Measurements from ENCODE around the gene GDAP1L1. TPM values are rescaled to one million over a fixed set of nuclear protein-coding genes. Genes with fewer than 3 reads are reported as not detected.
A peak's percentile ranks its signal among the peaks of the same experiment; 100 is the strongest.

Gene GDAP1L1
- not detected for total RNA-seq

DNA sequence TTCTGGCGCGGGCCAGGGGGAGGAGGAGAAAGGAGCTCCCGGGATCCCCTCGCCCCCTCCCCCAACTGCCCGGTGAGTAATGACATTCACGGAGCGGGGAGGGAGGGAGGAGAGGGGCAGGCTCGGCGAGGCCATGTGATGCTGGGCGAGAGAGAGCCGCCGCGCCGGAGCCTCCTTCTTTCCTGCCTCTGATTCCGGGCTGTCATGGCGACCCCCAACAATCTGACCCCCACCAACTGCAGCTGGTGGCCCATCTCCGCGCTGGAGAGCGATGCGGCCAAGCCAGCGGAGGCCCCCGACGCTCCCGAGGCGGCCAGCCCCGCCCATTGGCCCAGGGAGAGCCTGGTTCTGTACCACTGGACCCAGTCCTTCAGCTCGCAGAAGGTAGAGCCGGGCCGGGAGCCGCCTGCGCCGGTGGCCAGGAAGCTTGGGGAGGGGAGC, at the start of gene GDAP1L1:
TSS of gene GDAP1L1 (plus strand) at position 178 of the 441 bp plus-strand sequence. CDS start at position 205, 27 bp downstream.
- no peak for ATAC-seq

DNA sequence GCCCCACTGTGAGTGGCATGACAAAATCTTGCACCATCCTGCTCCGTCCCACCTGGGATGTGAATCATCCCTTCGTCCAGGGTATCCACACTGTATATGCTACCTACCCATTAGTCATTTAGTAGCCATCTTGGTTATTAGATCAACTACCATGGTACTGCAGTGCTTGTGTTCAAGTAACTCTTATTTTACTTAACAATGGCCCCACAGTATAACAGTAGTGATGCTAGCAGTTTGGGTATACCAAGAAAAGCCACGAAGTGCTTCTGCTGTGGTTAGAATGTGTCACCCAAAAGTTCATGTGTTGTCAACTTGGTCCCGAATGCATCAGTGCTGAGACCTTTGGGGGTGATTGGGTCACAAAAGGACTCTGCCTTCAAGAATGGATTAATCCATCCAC, 48.2 kb upstream of the GDAP1L1 start:
- ATAC-seq = no peak

DNA sequence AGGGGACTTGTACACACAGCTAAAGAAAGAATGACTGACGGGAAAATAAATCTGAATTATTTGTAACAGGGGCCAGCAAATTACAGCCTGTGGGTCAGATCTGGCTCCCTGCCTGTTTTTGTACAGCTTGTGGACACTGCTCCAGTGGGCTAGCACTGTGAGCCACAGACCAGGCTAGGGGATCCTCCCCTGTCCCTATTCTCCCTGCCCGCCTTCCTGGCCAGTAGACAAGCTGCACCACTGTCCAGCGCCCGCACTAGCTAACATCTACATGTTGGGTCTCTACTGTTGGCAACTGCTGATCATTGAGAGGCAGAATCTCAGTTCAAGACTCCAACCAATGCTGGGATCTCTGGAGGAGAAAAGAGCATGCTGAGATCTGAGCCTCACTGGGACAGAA, 47.2 kb upstream of the GDAP1L1 start:
- ATAC-seq = no peak

DNA sequence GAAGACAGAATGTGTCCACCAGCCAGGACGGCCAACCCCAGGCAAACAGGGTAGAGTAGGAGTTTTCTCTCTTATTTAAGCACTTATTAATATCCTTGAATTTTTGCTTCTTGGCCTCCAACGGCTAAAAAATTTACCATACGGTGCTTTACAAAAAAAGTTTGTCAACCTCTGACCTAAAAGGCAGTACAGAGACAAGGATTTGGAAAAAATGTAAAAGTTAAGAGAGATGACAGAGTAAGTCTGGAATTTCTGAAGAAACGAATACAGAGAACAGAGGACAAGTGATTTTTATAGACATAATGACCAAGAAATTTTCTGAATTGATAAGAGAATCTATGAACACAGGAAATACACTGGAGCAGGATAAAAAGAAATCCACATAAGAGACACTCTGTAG, 46.7 kb upstream of the GDAP1L1 start:
- ATAC-seq = no peak

DNA sequence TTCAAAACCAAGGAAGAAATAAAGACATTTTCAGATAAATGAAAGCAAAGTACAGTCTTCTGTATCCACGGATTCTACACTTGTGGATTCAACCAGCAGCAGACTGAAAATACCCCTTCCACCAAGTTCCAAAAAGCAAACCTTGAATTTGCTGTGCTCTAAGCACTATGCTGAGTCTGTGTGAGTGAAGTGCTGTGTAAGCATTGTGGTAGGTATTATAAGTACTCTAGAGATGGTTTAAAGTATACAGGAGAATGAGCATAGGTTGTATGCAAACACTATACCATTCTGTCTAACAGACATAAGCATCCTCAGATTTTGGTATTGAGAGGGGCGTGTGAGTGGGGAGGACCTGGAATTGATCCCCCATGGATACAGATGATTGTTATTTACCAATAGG, 46.1 kb upstream of the GDAP1L1 start:
- no peak for ATAC-seq

DNA sequence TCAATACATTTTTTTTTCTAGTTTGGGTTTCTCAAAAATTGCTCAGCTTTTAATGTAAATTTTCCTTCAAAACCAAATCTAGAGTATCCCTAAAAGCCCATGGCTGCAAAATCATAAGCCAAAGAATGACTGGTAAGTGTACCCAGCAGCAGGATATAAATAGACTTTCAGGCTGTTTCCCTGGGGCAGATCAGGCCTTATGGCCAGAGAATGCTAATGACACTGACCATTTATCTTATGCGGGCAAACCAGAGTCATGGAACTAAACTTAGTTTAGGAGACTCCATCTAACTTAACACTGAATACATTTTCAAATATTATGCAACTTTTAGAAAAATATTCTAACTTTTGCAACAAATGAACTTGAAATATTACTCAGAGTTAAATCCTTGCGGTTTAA, 43.9 kb upstream of the GDAP1L1 start:
- ATAC-seq = no peak

DNA sequence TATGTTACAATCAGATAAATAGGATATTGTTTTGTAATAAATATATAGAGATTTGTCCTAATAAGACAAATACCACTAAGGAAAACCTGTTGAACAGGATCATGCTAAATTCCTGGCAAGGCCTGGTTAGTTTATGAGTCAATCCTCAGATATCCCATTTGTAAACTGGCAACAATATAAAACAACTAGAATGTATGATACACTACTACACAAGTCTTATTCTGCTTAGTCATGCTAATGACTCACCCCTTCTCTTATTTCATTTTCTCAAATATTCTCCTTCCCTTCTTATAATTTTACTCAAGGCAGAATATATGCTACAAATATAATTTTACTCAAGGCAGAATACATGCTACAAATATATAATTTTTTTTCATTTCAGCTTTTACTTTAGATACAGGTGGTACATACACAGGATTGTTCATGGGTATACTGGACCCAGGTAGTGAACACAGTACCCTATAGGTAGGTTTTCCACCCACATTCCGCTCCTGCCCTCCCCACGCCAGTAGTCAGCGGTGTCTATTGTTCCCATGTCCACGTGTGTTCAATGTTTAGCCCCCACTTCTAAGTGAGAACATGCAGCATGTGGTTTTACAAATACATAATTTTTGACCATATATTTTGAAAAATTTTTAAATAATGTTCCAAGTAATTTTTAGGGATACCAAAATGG, 42.8 kb upstream of the GDAP1L1 start:
- ATAC-seq = peak; percentile 97

DNA sequence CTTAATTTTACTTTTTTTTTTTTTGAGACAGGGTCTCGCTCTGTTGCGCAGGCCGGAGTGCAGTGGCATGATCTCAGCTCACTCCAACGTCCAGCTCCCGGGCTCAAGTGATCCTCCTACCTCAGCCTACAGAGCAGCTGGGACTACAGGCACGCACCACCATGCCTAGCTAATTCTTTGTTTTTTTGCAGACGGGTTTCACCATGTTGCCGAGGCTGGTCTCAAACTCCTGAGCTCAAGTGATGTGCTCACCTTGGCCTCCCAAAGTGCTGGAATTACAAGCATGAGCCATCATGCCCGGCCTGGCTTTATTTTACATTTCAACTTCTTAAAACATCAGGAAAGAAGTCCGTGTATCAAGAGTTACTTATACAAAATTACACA, 42.3 kb upstream of the GDAP1L1 start:
- ATAC-seq = no peak

DNA sequence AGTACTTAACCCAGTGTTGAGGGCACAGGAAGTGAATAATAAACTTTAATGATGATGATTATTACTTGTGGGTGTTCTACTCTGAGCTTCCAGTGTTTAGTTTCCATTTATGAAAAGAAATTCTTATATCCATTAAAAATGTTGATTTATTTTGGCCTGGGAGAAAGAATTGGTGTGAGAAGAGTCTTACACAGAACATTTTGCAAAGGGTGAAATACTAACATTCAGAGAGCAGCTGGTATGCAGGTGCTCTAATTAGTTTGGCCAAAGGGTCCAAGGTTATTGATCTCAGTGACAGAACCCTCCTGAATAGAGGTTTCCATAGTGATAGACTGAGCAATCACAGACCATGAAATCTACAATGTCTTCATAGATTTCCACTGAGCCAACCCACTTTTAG, 41.0 kb upstream of the GDAP1L1 start:
- ATAC-seq = no peak

DNA sequence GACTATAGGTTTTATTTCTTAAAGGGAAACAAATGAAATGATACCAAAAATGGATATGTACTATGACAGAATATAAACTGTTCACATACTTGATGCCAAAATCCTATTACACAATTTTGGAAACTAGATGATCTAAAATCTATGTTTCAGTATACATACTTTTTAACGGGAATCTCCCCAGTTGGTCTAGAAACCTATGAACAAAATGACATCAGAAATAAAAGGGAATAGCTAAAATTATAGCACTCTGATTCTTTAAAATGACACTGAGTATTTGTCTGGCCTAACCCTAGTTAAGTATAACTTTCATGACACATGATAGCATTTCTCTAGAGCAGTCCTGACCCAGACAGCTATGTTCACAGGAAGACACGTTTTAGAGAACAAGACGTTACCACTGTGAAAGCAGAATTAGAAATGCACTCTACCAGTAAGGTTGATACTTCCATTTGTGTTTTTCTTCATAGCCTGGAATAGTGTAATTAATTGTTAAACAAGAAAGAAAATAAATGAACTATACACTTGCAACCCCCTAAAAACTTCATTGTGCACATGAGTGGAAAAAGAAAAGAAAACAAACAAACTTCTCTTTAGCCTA, 39.9 kb upstream of the GDAP1L1 start:
- no peak for ATAC-seq

DNA sequence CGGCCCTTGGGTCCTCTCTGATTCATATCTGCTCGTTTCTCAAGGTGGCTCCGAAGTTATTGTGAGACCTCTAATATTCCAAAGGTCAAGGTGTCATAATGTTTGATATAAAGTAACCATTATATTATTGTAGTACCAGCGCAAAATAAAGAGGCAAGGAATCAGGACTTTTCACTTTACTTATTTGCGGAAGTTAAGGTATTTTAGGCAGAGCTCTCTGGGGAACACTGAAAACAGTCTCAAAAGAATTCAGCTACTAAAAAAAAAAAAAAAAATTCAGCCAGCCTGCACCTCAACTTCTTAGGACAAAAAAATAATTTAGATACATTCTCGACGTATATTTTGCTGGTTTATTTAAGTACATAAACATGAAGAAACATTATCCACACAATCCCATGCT, 38.9 kb upstream of the GDAP1L1 start:
- ATAC-seq = no peak

DNA sequence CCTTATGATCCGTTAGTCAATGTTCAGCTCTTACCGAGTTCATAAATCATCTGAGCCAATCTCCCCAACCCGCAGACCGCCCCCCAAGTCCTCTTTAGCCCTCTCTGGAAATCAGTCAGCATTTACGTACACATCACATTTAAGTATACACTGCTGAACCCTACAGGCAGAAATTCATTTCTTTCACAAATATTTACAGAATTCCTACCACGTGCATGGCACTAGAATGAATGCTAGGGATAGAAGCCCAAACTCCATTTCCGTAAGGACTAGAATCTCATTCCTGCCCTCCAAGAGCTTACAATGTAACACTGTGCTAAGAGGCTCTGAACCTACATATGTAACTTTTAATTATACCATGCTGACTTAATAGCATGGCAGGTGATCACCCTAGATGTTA, 38.3 kb upstream of the GDAP1L1 start:
- ATAC-seq = no peak

DNA sequence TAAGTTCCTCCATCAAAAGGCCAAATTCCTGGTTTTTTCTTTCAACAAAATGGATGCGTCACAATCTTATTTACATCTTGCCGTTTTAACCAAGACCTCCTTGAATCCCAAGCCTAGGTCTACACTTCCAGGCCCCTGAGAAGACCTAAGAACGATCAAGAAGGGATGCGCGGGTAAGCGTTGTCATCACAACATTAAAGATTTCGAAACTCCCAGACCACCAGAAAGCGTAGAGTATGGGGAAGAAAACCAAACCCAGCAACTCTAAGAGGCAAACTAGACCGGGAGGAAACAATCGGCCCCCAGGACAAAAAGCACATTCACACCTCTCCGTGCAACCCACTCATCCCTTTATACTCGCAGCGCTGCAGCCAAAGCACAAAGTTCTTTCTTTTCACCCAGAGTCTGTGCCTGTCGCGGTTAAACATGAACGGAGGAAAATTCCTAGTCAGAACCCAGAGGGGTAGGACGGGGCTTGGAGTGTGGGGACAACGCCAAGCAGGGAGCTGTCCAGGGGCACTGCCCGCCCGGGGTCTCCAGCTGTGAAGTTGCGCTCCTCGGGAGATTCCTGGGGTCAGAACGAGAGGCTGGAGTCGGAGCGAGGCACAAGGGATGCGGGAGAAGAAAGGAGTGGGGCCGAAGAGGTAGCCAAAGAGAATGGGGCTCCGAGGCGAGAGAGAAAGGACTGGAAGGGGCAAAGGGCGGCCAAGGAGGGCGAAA, 37.3 kb upstream of the GDAP1L1 start:
- ATAC-seq = peak; percentile 0

DNA sequence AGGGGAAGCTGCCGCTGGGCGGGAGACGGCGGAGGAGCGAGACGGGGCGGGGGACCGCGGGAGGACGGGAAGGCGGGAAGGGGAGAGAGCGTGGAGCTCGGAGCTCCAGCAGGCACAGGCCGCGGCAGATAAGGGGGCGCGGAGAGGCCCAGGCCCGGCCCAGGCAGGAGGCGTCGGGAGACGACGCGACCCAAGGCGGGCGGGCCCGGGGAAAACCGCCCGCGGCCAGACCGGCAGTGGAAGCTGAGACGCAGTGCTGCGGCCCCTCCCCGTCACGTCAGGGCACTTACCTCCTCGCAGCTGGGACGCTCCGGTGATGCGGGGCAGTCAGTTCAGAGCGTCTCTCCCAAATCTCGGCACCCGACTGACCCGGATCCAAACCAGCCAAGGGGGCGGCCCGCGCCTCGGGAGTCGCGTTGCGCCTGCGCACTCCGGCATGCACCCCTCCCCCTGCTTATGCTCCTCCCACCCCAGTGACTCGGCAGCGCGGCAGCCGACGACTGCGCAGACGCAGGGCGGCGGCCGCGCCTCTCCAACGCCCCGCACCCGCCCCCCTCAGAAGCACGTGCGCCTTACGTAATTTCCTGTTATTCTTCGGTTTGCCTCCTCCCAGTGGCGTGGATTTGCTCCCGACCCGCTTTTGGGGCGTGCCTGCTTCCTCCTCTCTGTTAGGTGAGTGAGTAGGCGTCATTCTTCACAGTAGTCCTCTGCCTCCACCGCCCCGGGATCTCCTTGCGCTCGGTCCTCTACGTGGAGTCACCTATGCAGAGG, 36.5 kb upstream of the GDAP1L1 start, which contains the start of gene OSER1:
TSS of gene OSER1 (minus strand) at position 366 of the 771 bp plus-strand sequence. CDS start 3,814 bp downstream, outside the sequence.
- peak; percentile 95 for ATAC-seq

DNA sequence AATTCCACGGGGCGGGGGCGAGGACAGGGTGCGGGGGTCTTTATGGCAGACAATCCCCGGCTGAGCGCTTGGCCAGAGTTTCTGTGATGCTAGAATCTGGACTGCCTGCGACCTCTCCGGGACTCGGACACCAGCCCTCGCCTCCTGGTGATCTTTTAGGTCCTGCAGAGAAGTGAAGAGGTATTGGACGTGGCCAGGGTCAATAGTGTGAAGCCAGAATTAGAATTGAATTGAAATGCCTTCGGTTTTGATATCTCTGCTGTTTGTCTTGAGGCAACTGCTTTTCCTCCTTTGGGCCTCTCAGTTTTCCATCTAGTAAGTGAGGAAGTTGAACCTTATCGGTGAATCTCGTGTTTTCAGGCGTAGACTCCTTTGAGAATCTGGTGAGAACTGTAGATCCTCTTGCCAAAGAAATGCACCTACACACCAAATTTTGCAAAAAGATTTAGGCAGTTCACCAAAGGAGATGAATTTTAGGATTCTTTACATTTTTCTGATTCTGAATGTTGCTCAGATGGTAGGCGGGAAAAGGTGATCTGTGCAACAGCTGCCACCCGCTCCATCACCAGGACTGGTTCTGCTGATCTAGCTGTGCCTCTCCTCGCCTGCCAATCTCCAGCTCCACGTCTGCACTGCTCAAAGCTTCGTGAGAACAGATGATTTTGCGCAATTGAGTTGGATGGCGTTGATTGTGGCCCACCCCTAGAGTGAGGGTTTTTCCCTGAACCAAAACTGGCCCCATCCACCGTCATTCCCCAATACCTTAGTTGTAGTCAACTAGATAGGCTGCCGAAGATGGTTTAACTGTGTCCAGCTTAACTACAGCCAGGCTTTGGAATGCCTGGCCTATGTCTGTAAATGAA, 35.7 kb upstream of the GDAP1L1 start:
- ATAC-seq = no peak

DNA sequence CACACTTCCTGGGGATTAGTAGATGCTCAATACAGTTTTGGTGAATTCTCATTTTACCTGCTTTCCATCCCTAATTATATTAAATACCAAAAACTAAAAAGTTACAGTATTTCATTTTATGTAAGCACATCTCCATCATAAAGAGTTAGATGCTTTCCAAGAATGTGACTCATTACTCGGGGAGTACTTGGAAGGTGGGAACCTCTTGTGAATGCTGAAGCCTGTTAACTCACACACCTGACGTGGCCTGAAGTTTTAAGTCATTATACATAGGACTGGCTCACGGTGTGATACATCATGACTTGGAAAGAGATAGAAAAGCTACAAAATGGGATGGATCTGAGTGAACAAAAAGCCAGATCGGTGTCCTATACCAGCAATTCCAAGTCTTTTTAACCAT, 34.3 kb upstream of the GDAP1L1 start:
- no peak for ATAC-seq

DNA sequence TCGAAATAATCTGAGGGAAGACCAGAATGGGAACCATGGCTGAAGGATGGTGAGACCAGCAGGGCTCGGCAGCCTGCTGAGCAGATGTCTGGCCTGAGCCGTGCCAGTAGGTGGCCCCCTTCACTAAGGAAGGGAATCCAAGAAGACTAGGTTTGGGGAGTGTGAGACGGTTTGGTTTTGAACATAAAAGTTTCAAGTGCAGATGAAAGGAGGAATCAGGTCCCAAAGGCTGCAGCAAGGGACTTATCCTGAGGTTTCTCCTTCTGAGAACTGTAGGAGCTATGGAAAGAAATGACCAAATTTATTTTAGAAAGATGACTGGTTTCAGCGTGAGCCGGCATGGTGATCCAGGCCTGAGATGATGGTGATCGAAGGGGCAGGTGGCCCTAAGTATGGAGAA, 32.0 kb upstream of the GDAP1L1 start:
- no peak for ATAC-seq

DNA sequence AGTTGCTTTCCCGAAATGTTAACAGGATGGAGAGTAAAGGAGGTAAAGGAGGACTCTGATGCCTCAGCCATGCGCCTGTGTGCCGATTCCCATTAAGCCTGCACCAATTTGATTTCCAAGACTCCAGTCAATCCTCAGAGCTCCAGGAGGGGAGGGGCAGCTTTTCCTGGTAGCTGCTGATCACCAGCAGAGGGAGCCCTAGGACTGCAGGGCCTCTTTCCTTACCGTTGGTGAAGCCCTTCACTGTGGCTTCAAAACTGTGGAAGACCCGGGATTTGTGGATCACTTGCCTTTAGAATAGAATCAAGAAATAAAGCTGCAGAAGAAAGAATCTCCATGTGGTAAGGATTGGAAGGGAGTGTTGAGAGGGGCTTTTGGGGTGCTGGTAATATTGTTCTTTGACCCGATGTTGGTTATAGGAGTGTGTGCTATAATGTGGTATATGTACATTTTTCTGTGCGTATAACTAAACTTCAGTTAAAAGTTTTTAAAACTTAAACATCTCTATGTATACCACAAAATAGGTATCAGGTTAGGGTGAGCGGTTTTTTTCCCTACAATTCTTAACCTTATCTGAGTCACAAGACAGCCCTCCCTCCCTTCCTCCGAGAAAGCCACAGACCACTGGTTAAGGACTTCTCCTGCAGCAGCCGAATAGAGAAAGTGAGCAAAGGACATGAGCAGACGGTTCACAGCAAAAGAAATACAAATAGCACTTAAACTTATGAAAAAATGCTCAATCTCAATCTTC, 29.6 kb upstream of the GDAP1L1 start:
- ATAC-seq = peak; percentile 64

DNA sequence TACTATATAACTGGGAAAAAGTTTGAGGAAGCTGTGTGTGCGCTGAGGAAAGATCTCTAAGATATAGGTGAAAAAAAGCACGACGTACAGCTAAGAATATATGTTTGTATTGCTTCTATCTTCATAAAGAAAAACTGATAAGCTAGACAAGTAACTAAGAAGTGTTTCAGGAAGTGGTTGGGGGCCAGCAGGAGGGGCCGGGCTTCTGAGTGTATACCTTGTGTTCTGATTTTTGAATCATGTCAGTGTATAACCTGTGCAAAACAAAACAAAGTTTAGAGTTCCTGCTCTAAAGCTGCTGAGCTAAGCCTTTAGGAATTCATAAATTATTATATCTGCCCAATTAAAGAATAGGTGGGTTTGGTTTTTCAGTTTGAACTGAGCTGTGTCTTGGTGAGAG, 28.7 kb upstream of the GDAP1L1 start:
- ATAC-seq = no peak

DNA sequence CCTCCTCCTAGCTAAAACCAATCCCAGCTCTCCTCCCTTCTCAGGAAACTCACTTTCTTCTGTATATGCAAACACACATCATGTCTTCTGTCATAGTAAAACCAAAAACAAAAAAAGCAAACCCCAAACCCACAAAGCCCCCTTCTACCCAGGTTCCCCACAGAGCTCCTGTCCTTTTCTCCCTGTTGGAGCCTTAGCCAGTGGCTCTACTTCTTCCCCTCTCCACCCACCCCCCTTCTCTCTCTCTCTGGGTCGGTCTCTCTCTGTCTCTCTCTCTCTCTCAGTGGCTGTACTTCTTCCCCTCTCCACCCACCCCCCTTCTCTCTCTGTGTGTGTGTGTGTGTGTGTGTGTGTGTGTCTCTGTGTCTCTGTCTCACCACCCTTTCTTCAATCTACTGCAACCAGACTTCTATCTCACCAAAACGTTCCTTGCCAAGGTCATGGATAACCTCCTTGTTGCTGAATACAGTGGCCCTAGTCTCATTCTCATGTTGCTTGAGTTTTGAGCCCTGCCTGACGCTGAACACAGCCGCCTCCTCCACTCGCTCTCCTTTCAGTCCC, 27.9 kb upstream of the GDAP1L1 start:
- ATAC-seq = no peak

DNA sequence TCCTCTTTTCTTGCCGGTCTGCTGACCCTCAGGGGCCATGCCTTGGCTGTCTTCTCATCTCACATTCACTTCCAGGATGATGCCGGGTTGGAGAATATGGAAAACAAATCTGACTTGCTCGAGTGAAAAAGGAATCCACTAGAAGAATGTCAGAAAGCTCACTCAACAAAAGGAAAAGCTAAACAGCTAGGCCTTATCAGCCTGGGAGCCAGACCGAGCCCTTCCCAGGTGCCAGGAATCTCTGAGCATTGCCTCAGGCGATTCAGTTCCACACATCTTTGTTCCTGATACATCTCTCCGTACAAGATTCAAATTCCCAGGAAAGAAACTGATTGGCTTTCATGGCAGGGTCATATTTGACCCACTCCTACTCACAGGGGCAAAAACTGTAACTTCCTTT, 27.3 kb upstream of the GDAP1L1 start:
- ATAC-seq = no peak
